ENCODE measurements around the gene RILPL1. TPM values are rescaled to one million over a fixed set of nuclear protein-coding genes. Genes with fewer than 3 reads are reported as not detected.

The RILPL1 gene
- total and polyA plus RNA-seq, 10 of the 15 experiments (the other 5 are each of a cell fraction or from before 2014, with no cell fraction given) = 0.05 to 0.61 (median 0.25) TPM

DNA sequence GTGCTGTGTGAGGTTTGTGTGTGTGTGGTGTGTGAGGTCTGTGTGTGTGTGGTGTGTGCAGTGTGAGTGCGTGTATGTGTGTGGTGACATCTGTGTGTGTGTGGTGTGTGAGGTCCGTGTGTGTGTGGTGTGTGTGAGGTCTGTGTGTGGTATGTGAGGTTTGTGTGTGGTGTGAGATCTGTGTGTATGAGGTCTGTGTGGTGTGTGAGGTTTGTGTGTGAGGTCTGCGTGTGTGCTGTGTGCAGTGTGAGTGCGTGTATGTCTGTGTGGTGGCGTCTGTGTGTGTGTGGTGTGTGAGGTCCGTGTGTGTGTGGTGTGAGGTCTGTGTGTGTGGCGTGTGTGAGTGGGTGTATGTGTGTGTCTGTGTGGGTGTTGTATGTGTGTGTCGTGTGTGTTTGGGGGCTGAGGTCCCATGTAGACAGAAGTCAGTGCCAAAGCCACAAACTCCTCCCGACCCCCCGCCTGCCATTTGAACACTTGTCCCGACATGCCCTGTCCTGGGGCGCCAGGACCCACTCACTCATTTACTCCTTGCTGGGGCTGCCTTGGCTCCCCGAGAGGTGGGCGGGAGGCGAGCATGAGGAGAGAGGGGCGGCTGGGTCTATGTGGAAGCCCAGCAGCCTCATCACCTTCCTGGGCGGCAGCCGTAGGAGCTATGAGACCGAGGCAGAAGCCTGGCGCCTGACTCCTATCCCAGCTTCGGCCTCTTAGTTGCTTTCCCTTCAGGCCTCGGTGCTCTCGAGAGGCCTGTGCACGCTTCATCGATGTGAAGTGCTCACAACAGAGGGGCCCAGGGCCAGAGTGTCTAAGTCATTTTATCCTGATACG is 20.5 kb downstream of the RILPL1 start (continued):
- TF ChIP-seq CUX1 (IDR thresholded peaks at IDR 0.05; ENCODE audit: insufficient replicate concordance, low read depth, low read length) (no peak), MAX (IDR thresholded peaks at IDR 0.05; ENCODE audit: low read depth, low read length) (no peak)

GRCh38 chr12:123506843-123507236 is 26.7 kb downstream of the RILPL1 start:
- no peak overlapping the region for H3K4me2 ChIP-seq (ENCODE audit: control insufficient read depth, insufficient read depth)
- H3K36me3 ChIP-seq (ENCODE audit: control insufficient read depth in 2 of 2, insufficient read depth in 2 of 2, low read length in 1 of 2) = no peaks in the 10 kb centered on the region
- ATAC-seq (no peak), FAIRE-seq (no peak), DNase-seq (ENCODE audit: low read depth, low spot score) (no peak)
- no TSS peak for BruUV-seq (replicated peaks)
- H3K9ac ChIP-seq (ENCODE audit: control insufficient read depth, insufficient read depth, low read length) = no peak overlapping the region
- WGBS (ENCODE audit: insufficient coverage, insufficient replicate concordance, low lambda C conversion rate, missing lambda C conversion rate) = 41% methylated on average over 6 of the region's 6 CpGs
- RAD21 ChIA-PET (ENCODE audit: unreplicated experiment) = interaction anchor here (0.7 kb wide), 1 partner anchor 77 kb away, joined by 3 read pairs; no protein-coding TSS in a partner anchor
- no peaks in the 10 kb centered on the region for H3K27me3 ChIP-seq (replicated peaks in 1 of 2; ENCODE audit: control insufficient read depth in 2 of 2, insufficient read depth in 2 of 2, low read length in 1 of 2)
- in situ Hi-C loops (cut with MboI) = no loop called here
- CTCF ChIA-PET = no interaction called here
- intact Hi-C loops (cut with micrococcal nuclease; ENCODE audit: unreplicated experiment) = no loop called here
- POLR2A ChIA-PET = no interaction called here
- H2AFZ ChIP-seq (ENCODE audit: control insufficient read depth, low read depth, low read length) = no peak overlapping the region
- H3K79me2 ChIP-seq (ENCODE audit: control insufficient read depth, insufficient read depth, low read length) = no peaks in the 10 kb centered on the region
- H3K4me3 ChIP-seq = no peak overlapping the region
- SMC1A ChIA-PET (ENCODE audit: uncharacterized antibody, unreplicated experiment) = no interaction called here
- no peak overlapping the region for H3K27ac ChIP-seq (ENCODE audit: control insufficient read depth, insufficient read depth)
- H3K4me1 ChIP-seq (ENCODE audit: control insufficient read depth, insufficient read depth, low read length) = no peaks in the 10 kb centered on the region
- no peaks in the 10 kb centered on the region for H4K20me1 ChIP-seq (ENCODE audit: control insufficient read depth, insufficient read depth)
- H3K9me3 ChIP-seq (replicated peaks; ENCODE audit: control insufficient read depth, insufficient read depth, low read length) = no peaks in the 10 kb centered on the region
- TF ChIP-seq DPF2 (IDR thresholded peaks at IDR 0.05) (no peak), NFYA (IDR thresholded peaks at IDR 0.05; ENCODE audit: borderline replicate concordance, low read depth, low read length) (no peak), E2F8 (IDR thresholded peaks at IDR 0.05; ENCODE audit: low read depth, partially characterized antibody) (no peak), FOXM1 (IDR thresholded peaks at IDR 0.05; ENCODE audit: low read depth, low read length) (no peak), NFIC (IDR thresholded peaks at IDR 0.05; ENCODE audit: low read depth, low read length) (no peak), IKZF2 (IDR thresholded peaks at IDR 0.05) (no peak), BHLHE40 (IDR thresholded peaks at IDR 0.05; ENCODE audit: borderline replicate concordance in 1 of 2, low read depth in 2 of 2, low read length in 1 of 2) (no peak), ZSCAN29 (IDR thresholded peaks at IDR 0.05) (no peak)
- TF ChIP-seq, protein P1, sequence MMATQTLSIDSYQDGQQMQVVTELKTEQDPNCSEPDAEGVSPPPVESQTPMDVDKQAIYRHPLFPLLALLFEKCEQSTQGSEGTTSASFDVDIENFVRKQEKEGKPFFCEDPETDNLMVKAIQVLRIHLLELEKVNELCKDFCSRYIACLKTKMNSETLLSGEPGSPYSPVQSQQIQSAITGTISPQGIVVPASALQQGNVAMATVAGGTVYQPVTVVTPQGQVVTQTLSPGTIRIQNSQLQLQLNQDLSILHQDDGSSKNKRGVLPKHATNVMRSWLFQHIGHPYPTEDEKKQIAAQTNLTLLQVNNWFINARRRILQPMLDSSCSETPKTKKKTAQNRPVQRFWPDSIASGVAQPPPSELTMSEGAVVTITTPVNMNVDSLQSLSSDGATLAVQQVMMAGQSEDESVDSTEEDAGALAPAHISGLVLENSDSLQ (IDR thresholded peaks at IDR 0.05) = no peak

Data from GM12878 (cell line).